ENCODE measurements around the gene CDK5R1. TPM values are rescaled to one million over a fixed set of nuclear protein-coding genes. Genes with fewer than 3 reads are reported as not detected.

CDK5R1 gene
- total and polyA plus RNA-seq, 2 experiments from 2014 or later = 0.63 to 1.2 TPM

DNA sequence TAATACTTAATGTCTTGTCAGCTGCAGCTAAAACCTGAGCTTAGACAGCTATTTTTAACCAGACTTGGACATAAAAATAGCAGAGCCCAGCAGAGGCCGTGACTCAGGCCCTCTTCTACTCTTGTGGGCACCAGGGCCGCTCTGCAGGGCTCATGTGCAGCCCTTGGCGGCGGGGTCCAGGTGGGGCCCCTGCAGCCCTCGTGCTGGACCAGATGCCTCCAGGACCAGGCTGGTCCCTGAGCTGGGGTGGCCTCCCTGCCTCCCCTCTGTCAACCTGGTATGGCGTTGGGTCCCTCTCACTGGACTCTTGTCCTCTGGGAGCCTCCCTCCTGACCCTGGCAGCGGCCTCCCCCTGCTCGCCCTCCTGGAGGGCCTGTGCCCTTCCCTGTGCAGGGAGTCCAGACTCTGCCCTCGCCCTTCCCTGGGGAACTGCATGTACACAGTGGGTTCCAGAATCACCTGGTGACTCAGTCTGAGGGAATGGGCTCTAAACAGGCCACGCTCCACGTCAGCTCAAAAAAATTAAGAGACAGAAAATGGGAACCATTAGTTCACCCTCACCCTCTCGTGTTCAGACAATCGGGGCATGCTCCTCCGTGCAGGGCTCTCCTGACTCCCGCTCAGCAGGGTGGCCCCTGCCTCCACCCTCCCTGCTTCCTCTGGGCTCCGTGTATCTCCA, 9.7 kb downstream of the CDK5R1 start:
- no peaks in the 10 kb centered on the region for H3K9me2 ChIP-seq (ENCODE audit: insufficient read depth)
- no peaks in the 10 kb centered on the region for H3K36me3 ChIP-seq (ENCODE audit: low read depth)
- peak overlapping the region; percentile 14; the same call in 1 of the 2 replicates for H3K9ac ChIP-seq
- peak overlapping the region; percentile 12 for H3K4me2 ChIP-seq (ENCODE audit: unreplicated experiment)
- 55 to 63% methylated on average over 16 of the region's 16 CpGs for WGBS, 2 experiments (ENCODE audit: low coverage in 1 of 2, low lambda C conversion rate in 2 of 2, missing lambda C conversion rate in 2 of 2)
- no peaks in the 10 kb centered on the region for H3K79me2 ChIP-seq (ENCODE audit: insufficient read depth)
- H2AFZ ChIP-seq = peak overlapping the region; percentile 52
- peak overlapping the region; percentile 69 for H3K27ac ChIP-seq
- no peaks in the 10 kb centered on the region for H3K9me3 ChIP-seq (ENCODE audit: low read depth)
- TF ChIP-seq EZH2phosphoT487 (IDR thresholded peaks at IDR 0.05; ENCODE audit: insufficient read depth, low read depth) = no peak
- TF ChIP-seq EZH2 (IDR thresholded peaks at IDR 0.05; ENCODE audit: insufficient read depth, poor library complexity, severe bottlenecking) = no peak
- H3K4me3 ChIP-seq = no peak overlapping the region
- peaks cover 22% of the 10 kb centered on the region for H3K4me1 ChIP-seq (ENCODE audit: insufficient read depth)
- H3F3A ChIP-seq (ENCODE audit: insufficient read depth) = no peaks in the 10 kb centered on the region
- peak; percentile 91 for DNase-seq
- no peaks in the 10 kb centered on the region for H3K27me3 ChIP-seq (replicated peaks; ENCODE audit: insufficient read depth)
- in situ Hi-C loops (cut with MboI) = loop anchor here (10.0 kb wide), 1 partner anchor 248 kb away; no protein-coding TSS in a partner anchor
- H4K20me1 ChIP-seq (ENCODE audit: insufficient read depth) = no peaks in the 10 kb centered on the region

- Histone ChIP-seq H3K79me2 (ENCODE audit: insufficient read depth) (no peaks in the 10 kb centered on the region), H3K4me1 (ENCODE audit: insufficient read depth) (peaks cover 22% of the 10 kb centered on the region), H3K9me3 (ENCODE audit: low read depth) (no peaks in the 10 kb centered on the region), H2AFZ (no peak overlapping the region), H3K36me3 (ENCODE audit: low read depth) (no peaks in the 10 kb centered on the region), H3K9ac (no peak overlapping the region), H3K9me2 (ENCODE audit: insufficient read depth) (no peaks in the 10 kb centered on the region), H3K4me2 (ENCODE audit: unreplicated experiment) (peak overlapping the region; percentile 12), H3K4me3 (no peak overlapping the region), H4K20me1 (ENCODE audit: insufficient read depth) (no peaks in the 10 kb centered on the region), H3F3A (ENCODE audit: insufficient read depth) (no peaks in the 10 kb centered on the region), H3K27ac (peak overlapping the region; percentile 69), H3K27me3 (replicated peaks; ENCODE audit: insufficient read depth) (no peaks in the 10 kb centered on the region)
- in situ Hi-C loops (cut with MboI) = loop anchor here (10.0 kb wide), 1 partner anchor 247 kb away; no protein-coding TSS in a partner anchor
- peak; percentile 21 for DNase-seq
- TF ChIP-seq EZH2phosphoT487 (IDR thresholded peaks at IDR 0.05; ENCODE audit: insufficient read depth, low read depth) (no peak), EZH2 (IDR thresholded peaks at IDR 0.05; ENCODE audit: insufficient read depth, poor library complexity, severe bottlenecking) (no peak)
- 79 to 84% methylated on average over 16 to 18 of the region's 18 CpGs for WGBS, 2 experiments (ENCODE audit: low coverage in 1 of 2, low lambda C conversion rate in 2 of 2, missing lambda C conversion rate in 2 of 2)
Observed at GRCh38 chr17:32497431-32498205, 10.8 kb downstream of the CDK5R1 start.

DNA sequence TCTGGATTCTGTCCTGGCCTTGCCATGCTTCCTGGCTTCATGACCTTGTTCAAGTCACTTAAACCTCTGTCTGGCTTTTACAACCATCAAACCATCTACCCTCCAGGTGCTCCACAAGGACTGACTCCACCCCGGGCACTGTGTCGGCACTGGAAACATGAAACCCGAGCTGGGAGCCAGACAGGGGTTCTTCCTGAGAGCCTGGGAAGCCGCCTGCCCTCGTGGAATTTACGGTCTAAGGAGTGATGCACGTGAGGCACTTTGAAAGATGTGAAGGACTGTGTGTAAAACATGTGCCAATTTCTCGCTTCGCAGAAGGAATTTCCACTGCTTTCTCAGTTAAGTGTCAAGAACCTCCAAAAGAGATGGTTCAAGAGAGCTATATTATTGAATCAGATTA, 11.6 kb downstream of the CDK5R1 start:
- no peak overlapping the region for H3K9ac ChIP-seq
- no peak overlapping the region for H2AFZ ChIP-seq
- H4K20me1 ChIP-seq (ENCODE audit: insufficient read depth) = no peaks in the 10 kb centered on the region
- H3K4me2 ChIP-seq (ENCODE audit: unreplicated experiment) = no peak overlapping the region
- DNase-seq = no peak
- no peaks in the 10 kb centered on the region for H3K9me2 ChIP-seq (ENCODE audit: insufficient read depth)
- in situ Hi-C loops (cut with MboI) = loop anchor here (10.0 kb wide), 1 partner anchor 246 kb away; no protein-coding TSS in a partner anchor
- H3K4me3 ChIP-seq = no peak overlapping the region
- no peaks in the 10 kb centered on the region for H3K27me3 ChIP-seq (replicated peaks; ENCODE audit: insufficient read depth)
- H3K27ac ChIP-seq = no peak overlapping the region
- TF ChIP-seq EZH2 (IDR thresholded peaks at IDR 0.05; ENCODE audit: insufficient read depth, poor library complexity, severe bottlenecking) = no peak
- TF ChIP-seq EZH2phosphoT487 (IDR thresholded peaks at IDR 0.05; ENCODE audit: insufficient read depth, low read depth) = no peak
- H3K9me3 ChIP-seq (ENCODE audit: low read depth) = no peaks in the 10 kb centered on the region
- H3K36me3 ChIP-seq (ENCODE audit: low read depth) = no peaks in the 10 kb centered on the region
- no peaks in the 10 kb centered on the region for H3F3A ChIP-seq (ENCODE audit: insufficient read depth)
- WGBS, 2 experiments (ENCODE audit: low coverage in 1 of 2, low lambda C conversion rate in 2 of 2, missing lambda C conversion rate in 2 of 2) = 90 to 94% methylated on average over 9 of the region's 9 CpGs
- H3K79me2 ChIP-seq (ENCODE audit: insufficient read depth) = no peaks in the 10 kb centered on the region
- H3K4me1 ChIP-seq (ENCODE audit: insufficient read depth) = peaks cover 28% of the 10 kb centered on the region

DNA sequence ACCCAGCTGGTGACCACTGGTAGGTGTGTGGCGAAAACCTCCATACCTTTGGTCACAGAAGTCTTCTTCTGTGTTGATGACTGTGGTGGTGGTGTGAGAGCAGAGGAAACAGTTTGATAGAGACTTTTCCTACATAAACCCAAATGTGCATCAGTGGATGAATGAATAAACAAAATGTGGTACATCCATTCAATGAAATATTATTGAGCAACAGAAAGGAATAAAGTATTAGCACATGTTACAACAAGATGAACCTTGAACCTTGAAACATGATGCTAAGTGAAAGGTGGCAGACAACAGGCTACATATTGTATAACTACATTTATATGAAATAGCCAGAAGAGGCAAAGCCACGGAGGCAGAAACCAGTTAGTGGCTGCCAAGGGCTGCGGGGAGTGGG, 15.2 kb downstream of the CDK5R1 start:
- TF ChIP-seq EZH2phosphoT487 (IDR thresholded peaks at IDR 0.05; ENCODE audit: insufficient read depth, low read depth) (no peak), EZH2 (IDR thresholded peaks at IDR 0.05; ENCODE audit: insufficient read depth, poor library complexity, severe bottlenecking) (no peak)
- H3K9ac ChIP-seq = no peak overlapping the region
- 99% methylated on average over 3 of the region's 3 CpGs for WGBS, 2 experiments (ENCODE audit: low coverage in 1 of 2, low lambda C conversion rate in 2 of 2, missing lambda C conversion rate in 2 of 2)
- H4K20me1 ChIP-seq (ENCODE audit: insufficient read depth) = no peaks in the 10 kb centered on the region
- H3K27ac ChIP-seq = no peak overlapping the region
- no peaks in the 10 kb centered on the region for H3F3A ChIP-seq (ENCODE audit: insufficient read depth)
- no peak overlapping the region for H3K4me2 ChIP-seq (ENCODE audit: unreplicated experiment)
- H3K27me3 ChIP-seq (replicated peaks; ENCODE audit: insufficient read depth) = no peaks in the 10 kb centered on the region
- in situ Hi-C loops (cut with MboI) = no loop called here
- H3K9me3 ChIP-seq (ENCODE audit: low read depth) = no peaks in the 10 kb centered on the region
- no peak overlapping the region for H3K4me3 ChIP-seq
- peaks cover 29% of the 10 kb centered on the region for H3K4me1 ChIP-seq (ENCODE audit: insufficient read depth)
- no peaks in the 10 kb centered on the region for H3K36me3 ChIP-seq (ENCODE audit: low read depth)
- no peaks in the 10 kb centered on the region for H3K9me2 ChIP-seq (ENCODE audit: insufficient read depth)
- DNase-seq = no peak
- H3K79me2 ChIP-seq (ENCODE audit: insufficient read depth) = no peaks in the 10 kb centered on the region
- H2AFZ ChIP-seq = no peak overlapping the region
